CD4-positive, alpha-beta T cell treated with Interleukin-15 for 1 hour (primary cell): ENCODE results near the gene PNMA8B.
A peak's percentile ranks its signal among the peaks of the same experiment; 100 is the strongest.
"Not testable (repeated sequence)": the region's sequence is repeated elsewhere in the genome, so short reads cannot be mapped to it uniquely, and the experiment has no call there.

ENCODE experiments used
- DNase-seq: peaks from one replicate; pipeline ENCODE4 v3.0.0-alpha.2; 2020

The PNMA8B gene

DNA sequence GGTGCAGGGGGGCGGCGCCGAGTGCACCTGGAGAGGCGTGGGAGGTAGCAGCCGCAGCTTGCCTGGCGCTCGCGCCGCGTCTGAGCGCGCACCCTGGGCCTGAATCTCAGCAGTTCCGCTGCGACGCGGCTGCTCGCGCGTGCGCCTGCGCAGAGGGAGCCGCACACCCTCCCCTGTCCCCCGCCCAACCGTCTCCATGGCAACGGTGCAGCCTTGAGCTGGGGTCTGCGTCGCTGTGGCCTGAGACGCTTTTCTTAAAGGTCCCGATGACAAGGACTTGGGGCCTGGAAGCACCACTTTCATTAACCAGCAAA, at the start of gene PNMA8B:
Gene PNMA8B (minus strand): TSS at position 82 of the 314 bp plus-strand sequence. CDS start 402 bp downstream, outside the sequence.
- peak; percentile 67 for DNase-seq

DNA sequence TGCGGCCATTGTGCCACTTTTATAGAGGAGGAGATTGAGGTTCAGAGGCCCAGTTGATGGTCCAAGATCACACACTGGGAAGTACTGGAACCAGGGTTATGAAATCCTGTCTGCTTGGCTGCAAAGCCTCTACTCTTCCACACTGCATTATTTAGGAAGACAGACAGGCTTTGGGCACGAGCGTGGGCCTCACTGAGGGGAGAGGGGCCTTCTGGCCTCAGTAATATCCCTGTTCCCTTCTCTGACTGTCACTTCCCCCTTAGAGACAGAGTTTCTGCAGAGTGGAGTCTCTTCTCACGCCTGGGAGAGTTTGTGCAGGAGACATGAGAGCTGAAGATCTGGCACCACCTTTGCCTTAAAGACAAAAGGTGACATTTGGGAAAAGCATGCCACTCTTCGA, 49.0 kb upstream of the PNMA8B start:
- DNase-seq: no peak

DNA sequence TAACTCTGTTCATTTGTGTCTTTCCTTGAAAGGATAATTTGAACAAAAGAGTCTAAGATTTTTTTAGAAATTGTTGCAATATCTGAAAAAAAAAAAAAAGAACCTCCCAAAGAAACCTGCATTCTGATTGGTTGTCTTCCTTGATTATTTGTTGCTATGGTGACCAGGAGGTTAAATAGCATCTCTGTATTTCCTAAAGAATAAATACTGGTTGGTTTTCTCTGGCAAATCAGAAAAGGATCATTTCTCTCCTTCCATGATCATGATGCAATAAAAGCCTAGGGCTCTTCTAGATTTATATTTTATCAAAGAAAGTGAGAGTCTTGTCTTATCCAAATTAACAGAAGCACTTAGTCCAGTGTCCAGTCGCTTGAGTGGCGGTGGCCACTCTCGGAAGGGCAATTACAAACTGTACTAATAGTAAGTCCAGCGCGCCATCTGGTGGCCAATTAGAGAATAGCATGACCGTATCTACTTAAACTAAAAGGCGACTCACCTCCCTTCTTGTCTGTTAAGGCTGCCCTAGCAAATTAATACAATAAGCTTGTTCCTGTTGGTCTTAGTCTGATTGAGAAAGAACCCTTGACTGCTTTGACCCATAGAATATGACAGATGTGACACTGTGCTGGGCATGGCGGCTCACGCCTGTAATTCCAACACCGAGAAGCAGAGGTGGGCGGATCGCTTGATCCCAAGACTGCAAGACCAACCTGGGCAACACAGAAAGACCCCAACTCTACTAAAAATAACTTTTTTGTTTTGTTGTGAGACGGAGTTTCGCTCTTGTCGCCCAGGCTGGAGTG, 47.0 kb upstream of the PNMA8B start:
- DNase-seq: peak; percentile 80

GRCh38 chr19:46537136-46538097, 41.8 kb upstream of the PNMA8B start:
- DNase-seq: peak; percentile 47

GRCh38 chr19:46536391-46536790, 40.7 kb upstream of the PNMA8B start:
- no peak for DNase-seq

- DNase-seq: no peak
These were observed 38.0 kb upstream of the PNMA8B start for GRCh38 chr19:46533621-46534081.

- DNase-seq: no peak
These were observed 37.5 kb upstream of the PNMA8B start for GRCh38 chr19:46533078-46533620.

DNA sequence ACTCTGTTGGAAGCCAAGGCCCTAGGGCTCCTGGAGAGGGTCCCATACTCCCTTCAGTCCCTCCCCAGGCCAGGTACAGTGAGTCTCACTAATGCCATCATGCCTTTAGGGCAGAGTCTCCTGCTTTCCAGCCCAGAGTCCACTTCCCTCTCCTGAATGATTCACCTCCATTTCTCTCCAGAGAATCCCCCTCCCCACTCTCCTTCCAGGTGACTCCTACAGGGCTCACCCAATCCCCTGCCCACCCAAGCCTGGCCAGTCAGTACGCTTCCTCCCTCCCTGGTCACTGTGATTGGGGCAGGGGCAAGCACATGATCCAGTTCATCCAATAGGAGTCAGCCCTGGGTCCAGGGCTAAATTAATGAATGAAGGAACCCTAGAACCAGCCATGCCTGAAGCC, 35.0 kb upstream of the PNMA8B start:
- DNase-seq: no peak

DNA sequence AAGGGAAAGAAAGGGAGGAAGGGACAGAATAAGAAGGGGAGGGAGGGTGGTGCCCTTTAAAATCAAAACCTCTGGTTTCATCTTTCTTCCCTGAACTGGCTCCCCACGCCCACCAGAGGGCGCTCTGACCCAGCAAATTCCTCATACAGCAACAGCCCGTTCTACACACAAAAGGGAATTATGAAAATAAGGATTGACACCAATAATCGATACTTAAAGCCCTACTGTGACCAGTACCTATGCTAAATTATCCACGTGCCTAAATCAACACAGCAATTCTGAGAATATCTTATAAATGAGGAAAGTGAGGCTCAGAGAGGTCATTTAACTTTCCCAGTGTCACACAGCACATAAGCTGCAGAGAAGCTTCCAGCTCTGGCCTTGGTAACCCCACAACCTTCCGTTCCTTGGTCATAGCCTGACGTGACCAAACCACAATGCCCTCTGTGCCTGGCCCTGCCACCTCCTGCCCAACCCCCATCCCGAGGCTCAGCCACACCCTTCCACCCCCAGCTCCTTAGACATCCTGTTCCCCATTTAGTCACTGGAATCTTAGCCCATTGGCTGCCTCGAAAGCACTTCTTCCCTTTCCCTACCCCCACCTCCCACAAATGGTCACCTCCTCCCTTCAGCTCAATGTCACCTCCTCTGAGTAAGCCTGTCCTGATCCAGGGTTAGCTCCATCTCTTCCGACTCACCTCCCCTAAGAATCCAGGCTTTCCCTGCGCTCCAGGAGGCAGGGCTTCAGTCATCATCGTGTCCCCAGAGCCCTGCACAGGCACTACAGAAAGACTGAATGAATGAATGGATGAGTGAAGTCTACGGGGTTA, 34.2 kb upstream of the PNMA8B start:
- DNase-seq: peak; percentile 89

GRCh38 chr19:46528601-46529590, 33.2 kb upstream of the PNMA8B start:
- DNase-seq: no peak

DNA sequence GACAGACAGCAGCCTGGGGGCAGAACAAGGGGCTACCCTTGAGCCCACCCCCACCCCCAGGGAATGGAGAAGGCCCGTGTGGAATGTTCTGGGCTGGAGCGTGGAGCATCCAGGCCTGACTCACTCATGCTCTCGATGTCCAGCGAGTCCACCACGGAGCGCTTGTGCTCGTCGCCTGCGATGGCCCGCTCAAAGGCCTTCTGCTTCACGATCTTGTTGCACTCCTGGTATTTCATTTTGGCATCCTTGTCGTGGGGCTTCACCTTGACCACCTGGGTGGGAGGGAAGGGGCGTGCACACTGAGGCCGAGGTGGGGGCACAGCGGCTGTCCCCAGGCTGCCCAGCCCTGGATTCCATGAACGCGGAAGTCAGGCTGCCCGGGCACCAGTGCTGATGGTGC, 31.1 kb upstream of the PNMA8B start:
- not testable (repeated sequence) for DNase-seq

DNA sequence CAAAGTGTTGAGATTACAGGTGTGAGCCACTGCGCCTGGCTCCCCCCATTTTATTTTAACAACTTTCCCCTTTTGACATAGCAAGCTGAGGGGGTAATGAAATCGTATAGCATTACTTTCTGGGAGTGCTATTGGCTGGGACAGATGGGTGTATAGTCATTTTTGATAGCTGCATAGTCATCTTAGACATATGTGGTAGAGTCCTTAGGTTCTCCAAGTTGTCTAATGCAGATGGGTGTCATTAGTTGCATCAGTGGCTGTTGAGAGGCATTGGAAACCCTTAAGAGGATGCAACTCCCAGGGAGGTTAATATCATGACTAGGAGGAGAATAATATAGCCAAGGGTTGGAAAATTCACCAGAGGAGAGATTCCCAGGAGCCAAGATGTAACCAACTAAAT, 28.6 kb upstream of the PNMA8B start:
- no peak for DNase-seq

DNA sequence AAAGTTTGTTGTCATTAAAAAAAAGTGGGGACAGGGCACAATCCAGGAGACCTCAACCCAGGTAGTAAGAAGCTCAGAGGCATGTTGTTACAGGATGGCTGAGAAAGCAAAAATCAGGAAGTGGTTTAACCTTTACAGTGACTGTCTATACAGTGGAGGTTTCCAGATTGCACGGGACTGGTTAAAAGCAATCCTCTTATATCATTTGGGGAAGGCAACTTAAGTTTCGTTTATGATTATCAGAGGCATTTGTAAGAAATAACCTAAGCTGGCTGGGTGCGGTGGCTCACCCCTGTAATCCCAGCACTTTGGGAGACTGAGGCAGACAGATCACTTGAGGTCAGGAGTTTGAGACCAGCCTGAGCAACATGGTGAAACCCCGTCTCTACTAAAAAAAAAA, 27.3 kb upstream of the PNMA8B start:
- not testable (repeated sequence) for DNase-seq

GRCh38 chr19:46521241-46521868, 25.7 kb upstream of the PNMA8B start:
- no peak for DNase-seq

GRCh38 chr19:46520616-46521015, 24.9 kb upstream of the PNMA8B start:
- DNase-seq: no peak

- DNase-seq: no peak
These were observed 21.8 kb upstream of the PNMA8B start for GRCh38 chr19:46517471-46517870.

DNA sequence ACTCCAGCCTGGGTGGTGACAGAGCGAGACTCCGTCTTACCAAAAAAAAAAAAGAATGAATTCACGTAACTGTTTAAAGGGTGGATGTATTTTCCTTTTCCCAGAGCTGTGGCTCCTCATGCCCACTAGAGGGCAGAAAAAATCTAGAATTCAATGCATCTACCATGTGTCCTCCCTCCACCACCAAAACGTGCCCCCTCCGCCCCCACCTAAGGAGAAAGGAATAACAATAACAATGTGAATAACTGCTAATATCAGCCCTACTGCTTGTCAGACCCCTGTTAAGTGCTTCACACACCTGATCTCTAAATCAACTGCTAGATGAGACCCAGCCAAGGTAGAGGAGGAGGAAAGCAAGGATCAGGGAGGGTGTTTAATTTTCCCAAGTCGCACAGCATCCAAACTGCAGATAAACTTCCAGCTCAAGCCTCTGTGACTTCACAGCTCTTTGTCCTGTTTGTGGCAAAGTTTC, 20.2 kb upstream of the PNMA8B start:
- DNase-seq: no peak

DNA sequence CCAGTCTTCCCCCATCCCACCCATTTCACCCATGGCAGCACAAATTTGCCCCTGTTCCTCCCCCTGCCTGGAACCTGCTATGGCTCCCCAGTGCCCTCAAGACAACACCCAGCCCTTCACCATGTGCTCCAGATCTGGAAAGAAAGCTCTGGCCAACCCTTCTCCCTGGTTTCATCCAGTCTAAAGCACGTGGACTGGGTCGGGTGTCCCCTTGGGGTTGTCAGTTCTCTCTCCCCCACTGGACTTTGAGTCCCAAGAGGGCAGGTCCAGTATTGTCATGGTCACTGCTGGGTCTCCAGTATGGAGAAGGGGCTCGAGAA, 19.6 kb upstream of the PNMA8B start:
- no peak for DNase-seq

GRCh38 chr19:46514589-46515289, 19.1 kb upstream of the PNMA8B start:
- no peak for DNase-seq
